ENCODE measurements around the gene SEC61B.

DNA sequence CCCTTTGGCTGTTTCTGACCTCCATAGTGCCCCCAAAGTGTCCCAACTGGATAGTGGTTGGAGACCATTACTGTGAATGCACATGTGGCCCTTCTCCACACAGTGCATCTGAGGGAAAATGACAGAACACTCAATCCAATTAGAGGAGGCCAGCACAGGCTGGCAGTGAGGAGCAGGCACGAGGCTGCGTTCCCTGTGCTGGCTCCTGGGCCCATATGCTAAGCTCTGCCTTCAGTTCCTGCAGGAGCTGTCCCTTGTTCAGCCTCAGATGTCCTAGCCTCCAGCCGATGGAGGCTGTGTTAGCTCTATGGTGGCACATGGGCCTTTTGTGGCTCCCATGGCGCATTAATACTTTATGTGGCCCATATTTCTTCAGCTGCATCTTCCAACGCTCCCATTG is 36.1 kb upstream of the SEC61B start:
- TF ChIP-seq, protein P1, sequence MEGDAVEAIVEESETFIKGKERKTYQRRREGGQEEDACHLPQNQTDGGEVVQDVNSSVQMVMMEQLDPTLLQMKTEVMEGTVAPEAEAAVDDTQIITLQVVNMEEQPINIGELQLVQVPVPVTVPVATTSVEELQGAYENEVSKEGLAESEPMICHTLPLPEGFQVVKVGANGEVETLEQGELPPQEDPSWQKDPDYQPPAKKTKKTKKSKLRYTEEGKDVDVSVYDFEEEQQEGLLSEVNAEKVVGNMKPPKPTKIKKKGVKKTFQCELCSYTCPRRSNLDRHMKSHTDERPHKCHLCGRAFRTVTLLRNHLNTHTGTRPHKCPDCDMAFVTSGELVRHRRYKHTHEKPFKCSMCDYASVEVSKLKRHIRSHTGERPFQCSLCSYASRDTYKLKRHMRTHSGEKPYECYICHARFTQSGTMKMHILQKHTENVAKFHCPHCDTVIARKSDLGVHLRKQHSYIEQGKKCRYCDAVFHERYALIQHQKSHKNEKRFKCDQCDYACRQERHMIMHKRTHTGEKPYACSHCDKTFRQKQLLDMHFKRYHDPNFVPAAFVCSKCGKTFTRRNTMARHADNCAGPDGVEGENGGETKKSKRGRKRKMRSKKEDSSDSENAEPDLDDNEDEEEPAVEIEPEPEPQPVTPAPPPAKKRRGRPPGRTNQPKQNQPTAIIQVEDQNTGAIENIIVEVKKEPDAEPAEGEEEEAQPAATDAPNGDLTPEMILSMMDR (conservative IDR thresholded peaks at IDR 0.05) = no peak
- no peak for TF ChIP-seq ZFX (IDR thresholded peaks at IDR 0.05)
